HepG2 (cell line): ENCODE results near the gene MLC1. TPM values are rescaled to one million over a fixed set of nuclear protein-coding genes. Genes with fewer than 3 reads are reported as not detected.

Experiments used
- ATAC-seq: fragments of 200-7000 bp; cut with Tn5 transposase; 3 replicates; pipeline ENCODE4 v1.9.1; 2020; ENCODE audit warnings: mild to moderate bottlenecking, moderate library complexity
- BruUV-seq: library from RNA; stranded (reverse); fragments of 400-500 nt; replicated peaks from 2 replicates; lab custom pipeline; 2021; lab: Mats Ljungman, UMichigan
- CTCF ChIA-PET: fragments of 300-600 bp; formaldehyde crosslinking; extraction: SDS; loops from one replicate; lab custom pipeline; 2021; ENCODE audit warnings: low total read pairs, inconsistent platforms, low intra/inter-chr PET ratio; lab: Yijun Ruan, JAX
- POLR2A ChIA-PET: fragments of 350-600 bp; sonication (Branson Sonifier 250); formaldehyde crosslinking; loops from one replicate; lab custom pipeline; 2020; ENCODE audit warnings: antibody characterized with exemption, inconsistent platforms; lab: Yijun Ruan, JAX
- DNase-seq: peaks from one replicate; pipeline ENCODE4 v3.0.0-alpha.2; 2015; ENCODE audit warnings: low spot score
- FAIRE-seq: peaks from 3 replicates; lab custom pipeline; 2011; peaks lifted over from hg19 to GRCh38; lab: Jason Lieb, UNC
- H2AFZ ChIP-seq: one replicate; pipeline ENCODE4 v1.6.1; 2011; ENCODE audit warnings: low read length, inconsistent platforms
- H3K27ac ChIP-seq: fragments of 300-600 bp; 3 replicates; pipeline ENCODE4 v1.8.0; 2011; ENCODE audit warnings: mixed run types, mild to moderate bottlenecking, mixed read lengths, low read length, inconsistent platforms; ENCODE audit not compliant: insufficient read depth; ENCODE audit errors: extremely low read length
- H3K27me3 ChIP-seq, 2 experiments: fragments of 200-600 bp in 1 of 2; 2 replicates in 1 of 2; 3 replicates in 1 of 2; pipeline versions ENCODE4 v1.6.0 to v1.8.0; 2011; ENCODE audit warnings: low read length in 2 of 2, mild to moderate bottlenecking in 2 of 2, moderate library complexity in 2 of 2, inconsistent platforms in 1 of 2; ENCODE audit not compliant: insufficient read depth in 2 of 2, control insufficient read depth in 1 of 2
- H3K36me3 ChIP-seq, 2 experiments: fragments of 200-600 bp in 1 of 2; replicated peaks in 1 of 2; 2 replicates in 1 of 2; 3 replicates in 1 of 2; pipeline versions ENCODE4 v1.5.1 to v1.8.0; 2011; ENCODE audit warnings: low read length in 2 of 2, inconsistent platforms in 1 of 2; ENCODE audit not compliant: insufficient read depth in 2 of 2, control insufficient read depth in 1 of 2
- H3K4me1 ChIP-seq: 2 replicates; pipeline ENCODE4 v1.5.1; 2012; ENCODE audit warnings: low read length, inconsistent platforms; ENCODE audit not compliant: insufficient read depth
- H3K4me2 ChIP-seq: 2 replicates; pipeline ENCODE4 v1.6.0; 2011; ENCODE audit warnings: low read depth, low read length, inconsistent platforms
- H3K4me3 ChIP-seq, 3 experiments: fragments of 200-600 bp in 1 of 3; sonication (generic), shearing (Covaris generic) in 1 of 3; replicated peaks in 1 of 3; 2 replicates each; pipeline ENCODE4 v1.5.1; 2011 to 2016; ENCODE audit warnings: low read length in 3 of 3, inconsistent platforms in 2 of 3, low read depth in 2 of 3, mild to moderate bottlenecking in 2 of 3, control low read depth in 1 of 3, mixed read lengths in 1 of 3; ENCODE audit not compliant: insufficient read depth in 1 of 3
- H3K79me2 ChIP-seq: one replicate; pipeline ENCODE4 v1.6.1; 2011; ENCODE audit warnings: low read length, inconsistent platforms; ENCODE audit not compliant: insufficient read depth
- H3K9ac ChIP-seq: 2 replicates; pipeline ENCODE4 v1.6.0; 2011; ENCODE audit warnings: mild to moderate bottlenecking, low read depth, low read length, inconsistent platforms; ENCODE audit not compliant: insufficient read depth
- H3K9me3 ChIP-seq: 2 replicates; pipeline ENCODE4 v1.5.1; 2012; ENCODE audit warnings: mild to moderate bottlenecking, low read length
- H4K20me1 ChIP-seq: 2 replicates; pipeline ENCODE4 v1.6.0; 2011; ENCODE audit warnings: inconsistent platforms, mild to moderate bottlenecking, low read length, moderate library complexity; ENCODE audit not compliant: insufficient read depth
- AGO2 ChIP-seq: fragments of 200-400 bp; formaldehyde crosslinking; optimal IDR thresholded peaks from 2 replicates; pipeline ENCODE3; 2017; ENCODE audit warnings: mild to moderate bottlenecking, low read depth, low read length, moderate library complexity
- ERF ChIP-seq: IDR thresholded peaks from 2 replicates; pipeline ENCODE4 v1.6.1; 2018; ENCODE audit warnings: missing biosample characterization, missing genetic modification reagents
- MXI1 ChIP-seq: IDR thresholded peaks from 3 replicates; pipeline ENCODE4 v1.6.1; 2012; ENCODE audit warnings: low read depth, low read length, inconsistent platforms, borderline replicate concordance
- SAP130 ChIP-seq: IDR thresholded peaks from 2 replicates; pipeline ENCODE4 v1.6.1; 2016; ENCODE audit warnings: low read depth
- ZNF251 ChIP-seq: sonication (generic); formaldehyde crosslinking; IDR thresholded peaks from 2 replicates; pipeline ENCODE4 v1.9.0; 2021; ENCODE audit warnings: mild to moderate bottlenecking, missing genetic modification reagents
- ZNF746 ChIP-seq: sonication (generic); formaldehyde crosslinking; IDR thresholded peaks from 2 replicates; pipeline ENCODE4 v1.8.0; 2022; ENCODE audit warnings: mild to moderate bottlenecking, missing genetic modification reagents
- WGBS: methylation state at CpG from one replicate; pipeline ENCODE4 v1.1.6; 2017; ENCODE audit warnings: low lambda C conversion rate; 5-methylcytosine and 5-hydroxymethylcytosine counted together
- in situ Hi-C: cut with HindIII; loops from 2 replicates; pipeline ENCODE4 v1.10.0; 2017; ENCODE audit warnings: low pct_unique_long_range_greater_than_20kb; ENCODE audit not compliant: extremely low pct_ligation_motif_present
- intact Hi-C: fragments of 100-400 bp; cut with micrococcal nuclease; formaldehyde crosslinking; loops from one replicate; pipeline ENCODE4 v1.10.0; 2022; ENCODE audit not compliant: unreplicated experiment
- polyA plus RNA-seq, 8 experiments: library from polyadenylated mRNA; depleted of rRNA in 3 of 8; stranded (reverse) in 7 of 8; unstranded in 1 of 8; fragments of >200 nt; fragmentation: Illumina TruSeq in 4 of 8; extraction: Trizol in 4 of 8; gene quantifications; 2 replicates each; pipeline versions ENCODE4 v1.2.1 to v1.2.3, GENCODE V29; 2011 to 2016; ENCODE audit warnings: low read depth in 4 of 8, missing spikeins in 1 of 8, mixed read lengths in 1 of 8; ENCODE audit not compliant: insufficient read depth in 1 of 8
- total RNA-seq, 5 experiments: library from RNA; depleted of rRNA; stranded (reverse); fragments of >200 nt; fragmentation: Illumina TruSeq; extraction: Trizol; gene quantifications; 2 replicates each; pipeline ENCODE4 v1.2.3, GENCODE V29; 2016; ENCODE audit warnings: low read depth in 1 of 5
- TF ChIP-seq, protein P1 (sequence below): sonication (generic); formaldehyde crosslinking; IDR thresholded peaks from one replicate; pipeline ENCODE4 v1.5.1; 2020; ENCODE audit warnings: mild to moderate bottlenecking, missing genetic modification reagents; ENCODE audit errors: not compliant biosample characterization

MLC1 gene
- total and polyA plus RNA-seq, 2 of the 13 experiments (the other 11 are each of a cell fraction or from before 2014, with no cell fraction given), result not detected

DNA sequence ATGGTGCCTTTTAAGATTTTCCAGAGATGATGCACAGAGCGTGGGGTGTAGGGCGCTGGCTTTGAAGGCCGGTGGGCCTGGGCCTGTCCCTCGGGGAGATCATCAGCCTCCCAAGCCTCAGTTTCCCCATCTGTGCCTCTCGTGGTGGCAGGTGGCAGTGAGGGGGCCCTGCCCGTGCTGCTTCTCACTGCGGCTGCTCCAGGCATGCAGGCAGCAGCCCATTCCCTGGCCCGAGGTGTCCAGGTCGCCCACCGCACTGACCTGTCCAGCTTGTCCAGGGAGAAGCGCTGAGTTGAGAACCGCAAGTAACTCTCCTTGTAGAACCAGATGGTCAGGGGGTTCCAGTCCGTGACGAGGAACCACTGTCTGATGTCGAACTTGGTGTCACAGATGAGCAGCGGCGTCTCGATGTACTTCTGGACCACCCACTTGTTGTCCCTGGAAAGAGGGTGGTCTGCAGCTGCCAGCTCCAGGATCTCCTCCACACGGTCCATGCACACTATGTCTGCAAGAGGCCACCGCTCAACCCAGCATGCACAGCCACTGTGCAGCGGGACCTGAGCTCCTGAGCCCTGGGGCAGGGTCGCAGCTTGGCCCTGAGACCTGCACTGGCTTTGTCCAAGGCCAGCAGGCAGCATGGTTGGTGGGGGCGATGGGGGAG lies 52.2 kb downstream of the MLC1 start:
- Histone ChIP-seq H3K79me2 (no peaks in the 10 kb centered on the region), H3K27me3 (peaks cover 9 to 53% of the 10 kb centered on the region in 2 experiments; a peak in 4 of 5 replicates), H4K20me1 (no peaks in the 10 kb centered on the region), H3K9me3 (no peaks in the 10 kb centered on the region), H3K9ac (no peak overlapping the region), H3K27ac (no peak overlapping the region), H3K4me3 (no peak overlapping the region), H2AFZ (no peak overlapping the region), H3K36me3 (no peaks in the 10 kb centered on the region), H3K4me1 (no peaks in the 10 kb centered on the region), H3K4me2 (no peak overlapping the region)
- 20% methylated on average over 3 of the region's 23 CpGs for WGBS
- in situ Hi-C loops, result loop anchor here (5.0 kb wide), 2 partner anchors 101 to 266 kb away; no protein-coding TSS in a partner anchor
- ATAC-seq (no peak), DNase-seq (no peak), FAIRE-seq (no peak)
- TF ChIP-seq ZNF746 (CRISPR knock-in tag), result no peak
- CTCF ChIA-PET, result interaction anchor here (3.8 kb wide), 1 partner anchor 103 kb away, joined by 63 read pairs; no protein-coding TSS in a partner anchor
- BruUV-seq, result no TSS peak
- intact Hi-C loops, result loop anchor here (5.0 to 10.0 kb wide), 2 partner anchors 41 to 268 kb away; no protein-coding TSS in a partner anchor
- POLR2A ChIA-PET, result no interaction called here

DNA sequence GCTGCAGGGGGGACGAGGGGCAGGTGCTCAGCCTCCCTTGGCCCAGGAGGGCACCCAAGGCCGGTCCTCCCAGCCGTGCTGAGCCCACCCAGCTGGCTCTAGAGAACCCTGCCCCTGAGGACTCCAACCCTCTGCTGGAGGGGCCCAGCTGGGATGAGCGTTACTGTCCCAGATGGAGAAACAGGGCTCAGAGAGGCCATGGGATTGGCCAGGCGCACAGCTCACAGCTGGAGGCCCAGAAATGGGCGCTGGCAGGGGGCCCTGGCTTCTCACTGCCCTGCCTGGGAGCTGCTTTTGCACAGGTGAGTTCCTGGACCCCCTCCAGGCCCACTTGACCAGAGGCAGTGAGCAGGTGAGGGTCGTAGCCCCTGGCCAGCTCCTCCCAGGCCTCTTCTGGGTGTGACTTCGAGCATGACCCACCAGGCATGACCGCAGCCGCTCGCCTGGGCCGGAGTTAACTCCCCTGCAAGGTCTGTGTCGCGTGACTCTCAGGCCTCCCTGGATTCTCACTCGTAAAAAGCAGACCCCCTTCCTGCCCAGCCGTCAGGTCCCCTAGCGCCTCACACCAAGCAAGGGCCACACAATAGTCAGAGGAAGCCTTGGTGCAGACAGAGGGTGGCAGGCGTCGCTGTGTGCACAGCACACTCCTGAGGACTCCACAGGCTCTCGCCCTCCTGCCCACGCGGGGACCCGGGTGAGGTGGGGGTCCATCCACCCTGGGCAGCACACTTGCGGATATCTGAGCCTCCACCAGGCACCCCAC lies 52.9 kb downstream of the MLC1 start:
- CTCF ChIA-PET, result interaction anchor here (3.8 kb wide), 1 partner anchor 102 kb away, joined by 63 read pairs; no protein-coding TSS in a partner anchor
- 44% methylated on average over 5 of the region's 24 CpGs for WGBS
- Histone ChIP-seq H3K9me3 (no peaks in the 10 kb centered on the region), H3K27me3 (peaks cover 11 to 61% of the 10 kb centered on the region in 2 experiments; a peak in 4 of 5 replicates), H3K79me2 (no peaks in the 10 kb centered on the region), H3K9ac (no peak overlapping the region), H3K36me3 (no peaks in the 10 kb centered on the region), H3K4me1 (no peaks in the 10 kb centered on the region), H4K20me1 (no peaks in the 10 kb centered on the region), H2AFZ (no peak overlapping the region), H3K4me2 (no peak overlapping the region), H3K4me3 (no peak overlapping the region), H3K27ac (no peak overlapping the region)
- ATAC-seq (no peak), FAIRE-seq (no peak), DNase-seq (no peak)
- intact Hi-C loops (loop anchor here (5.0 to 10.0 kb wide), 2 partner anchors 40 to 267 kb away; no protein-coding TSS in a partner anchor), in situ Hi-C loops (loop anchor here (5.0 kb wide), 2 partner anchors 100 to 265 kb away; no protein-coding TSS in a partner anchor)
- no TSS peak for BruUV-seq
- POLR2A ChIA-PET, result no interaction called here
- no peak for TF ChIP-seq SAP130 (CRISPR knock-in tag)
- no peak for TF ChIP-seq ZNF251
- no peak for TF ChIP-seq MXI1
- no peak for TF ChIP-seq ERF (CRISPR knock-in tag)
- TF ChIP-seq, protein P1, sequence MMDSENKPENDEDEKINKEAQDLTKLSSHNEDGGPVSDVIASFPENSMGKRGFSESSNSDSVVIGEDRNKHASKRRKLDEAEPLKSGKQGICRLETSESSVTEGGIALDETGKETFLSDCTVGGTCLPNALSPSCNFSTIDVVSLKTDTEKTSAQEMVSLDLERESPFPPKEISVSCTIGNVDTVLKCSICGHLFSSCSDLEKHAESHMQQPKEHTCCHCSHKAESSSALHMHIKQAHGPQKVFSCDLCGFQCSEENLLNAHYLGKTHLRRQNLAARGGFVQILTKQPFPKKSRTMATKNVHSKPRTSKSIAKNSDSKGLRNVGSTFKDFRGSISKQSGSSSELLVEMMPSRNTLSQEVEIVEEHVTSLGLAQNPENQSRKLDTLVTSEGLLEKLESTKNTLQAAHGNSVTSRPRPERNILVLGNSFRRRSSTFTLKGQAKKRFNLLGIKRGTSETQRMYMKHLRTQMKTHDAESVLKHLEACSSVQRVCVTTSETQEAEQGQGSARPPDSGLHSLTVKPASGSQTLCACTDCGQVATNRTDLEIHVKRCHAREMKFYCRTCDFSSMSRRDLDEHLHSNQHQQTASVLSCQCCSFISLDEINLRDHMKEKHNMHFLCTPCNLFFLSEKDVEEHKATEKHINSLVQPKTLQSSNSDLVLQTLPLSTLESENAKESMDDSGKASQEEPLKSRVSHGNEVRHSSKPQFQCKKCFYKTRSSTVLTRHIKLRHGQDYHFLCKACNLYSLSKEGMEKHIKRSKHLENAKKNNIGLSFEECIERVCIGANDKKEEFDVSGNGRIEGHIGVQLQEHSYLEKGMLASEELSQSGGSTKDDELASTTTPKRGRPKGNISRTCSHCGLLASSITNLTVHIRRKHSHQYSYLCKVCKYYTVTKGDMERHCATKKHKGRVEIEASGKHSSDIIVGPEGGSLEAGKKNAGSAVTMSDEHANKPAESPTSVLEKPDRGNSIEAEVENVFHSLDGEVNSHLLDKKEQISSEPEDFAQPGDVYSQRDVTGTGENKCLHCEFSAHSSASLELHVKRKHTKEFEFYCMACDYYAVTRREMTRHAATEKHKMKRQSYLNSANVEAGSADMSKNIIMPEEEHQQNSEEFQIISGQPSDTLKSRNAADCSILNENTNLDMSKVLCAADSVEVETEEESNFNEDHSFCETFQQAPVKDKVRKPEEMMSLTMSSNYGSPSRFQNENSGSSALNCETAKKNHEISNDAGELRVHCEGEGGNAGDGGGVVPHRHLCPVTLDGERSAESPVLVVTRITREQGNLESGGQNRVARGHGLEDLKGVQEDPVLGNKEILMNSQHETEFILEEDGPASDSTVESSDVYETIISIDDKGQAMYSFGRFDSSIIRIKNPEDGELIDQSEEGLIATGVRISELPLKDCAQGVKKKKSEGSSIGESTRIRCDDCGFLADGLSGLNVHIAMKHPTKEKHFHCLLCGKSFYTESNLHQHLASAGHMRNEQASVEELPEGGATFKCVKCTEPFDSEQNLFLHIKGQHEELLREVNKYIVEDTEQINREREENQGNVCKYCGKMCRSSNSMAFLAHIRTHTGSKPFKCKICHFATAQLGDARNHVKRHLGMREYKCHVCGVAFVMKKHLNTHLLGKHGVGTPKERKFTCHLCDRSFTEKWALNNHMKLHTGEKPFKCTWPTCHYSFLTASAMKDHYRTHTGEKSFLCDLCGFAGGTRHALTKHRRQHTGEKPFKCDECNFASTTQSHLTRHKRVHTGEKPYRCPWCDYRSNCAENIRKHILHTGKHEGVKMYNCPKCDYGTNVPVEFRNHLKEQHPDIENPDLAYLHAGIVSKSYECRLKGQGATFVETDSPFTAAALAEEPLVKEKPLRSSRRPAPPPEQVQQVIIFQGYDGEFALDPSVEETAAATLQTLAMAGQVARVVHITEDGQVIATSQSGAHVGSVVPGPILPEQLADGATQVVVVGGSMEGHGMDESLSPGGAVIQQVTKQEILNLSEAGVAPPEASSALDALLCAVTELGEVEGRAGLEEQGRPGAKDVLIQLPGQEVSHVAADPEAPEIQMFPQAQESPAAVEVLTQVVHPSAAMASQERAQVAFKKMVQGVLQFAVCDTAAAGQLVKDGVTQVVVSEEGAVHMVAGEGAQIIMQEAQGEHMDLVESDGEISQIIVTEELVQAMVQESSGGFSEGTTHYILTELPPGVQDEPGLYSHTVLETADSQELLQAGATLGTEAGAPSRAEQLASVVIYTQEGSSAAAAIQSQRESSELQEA (CRISPR knock-in tag), result no peak
- TF ChIP-seq AGO2, result no peak
